A673 (cell line): ENCODE measurements around the gene TMOD1. TPM values are rescaled to one million over a fixed set of nuclear protein-coding genes. Genes with fewer than 3 reads are reported as not detected.

Experiments
- BruUV-seq: library from RNA; stranded (reverse); fragments of 400-500 nt; replicated peaks from 2 replicates; lab custom pipeline; 2021; lab: Mats Ljungman, UMichigan
- CTCF ChIA-PET: fragments of 300-600 bp; sonication (Branson Sonifier 250); formaldehyde crosslinking; loops from one replicate; lab custom pipeline; 2022; ENCODE audit warnings: antibody characterized with exemption; lab: Charles Lee
- POLR2A ChIA-PET: fragments of 300-600 bp; sonication (Branson Sonifier 250); formaldehyde crosslinking; loops from one replicate; lab custom pipeline; 2022; ENCODE audit warnings: antibody characterized with exemption; ENCODE audit not compliant: low non-redundant PET; lab: Charles Lee
- DNase-seq: peaks from one replicate; pipeline ENCODE4 v3.0.0-alpha.2; 2015; ENCODE audit warnings: low spot score
- H3K27ac ChIP-seq: fragments of 200-600 bp; sonication (generic); 2 replicates; pipeline ENCODE4 v1.5.1; 2016; ENCODE audit warnings: mixed run types, low read depth, mild to moderate bottlenecking, mixed read lengths, antibody characterized with exemption, low read length; ENCODE audit not compliant: poor library complexity, severe bottlenecking
- H3K27me3 ChIP-seq: fragments of 200-600 bp; sonication (generic); replicated peaks from 2 replicates; pipeline ENCODE4 v1.6.1; 2017; ENCODE audit warnings: mixed run types, low read depth, mild to moderate bottlenecking, mixed read lengths, antibody characterized with exemption, low read length; ENCODE audit not compliant: insufficient read depth, poor library complexity
- H3K36me3 ChIP-seq: fragments of 200-600 bp; sonication (generic); 2 replicates; pipeline ENCODE4 v1.6.1; 2016; ENCODE audit warnings: mixed run types, mild to moderate bottlenecking, mixed read lengths, antibody characterized with exemption, low read length; ENCODE audit not compliant: insufficient read depth, poor library complexity, severe bottlenecking
- H3K4me1 ChIP-seq: fragments of 200-600 bp; sonication (generic); 2 replicates; pipeline ENCODE4 v1.6.1; 2017; ENCODE audit warnings: mixed run types, mild to moderate bottlenecking, mixed read lengths, antibody characterized with exemption, low read length; ENCODE audit not compliant: insufficient read depth, poor library complexity, severe bottlenecking
- H3K4me3 ChIP-seq: fragments of 200-600 bp; sonication (generic); 2 replicates; pipeline ENCODE4 v1.5.1; 2016; ENCODE audit warnings: low read depth, mixed run types, mild to moderate bottlenecking, mixed read lengths, low read length; ENCODE audit not compliant: poor library complexity, severe bottlenecking
- H3K9me3 ChIP-seq: fragments of 200-600 bp; sonication (generic); 2 replicates; pipeline ENCODE4 v1.6.1; 2016; ENCODE audit warnings: mixed run types, low read depth, mild to moderate bottlenecking, mixed read lengths, antibody characterized with exemption, low read length; ENCODE audit not compliant: poor library complexity, severe bottlenecking
- CTCF ChIP-seq: fragments of 300-800, 200-600 bp; sonication (generic); conservative IDR thresholded peaks from 2 replicates; pipeline ENCODE4 v1.5.1; 2017; ENCODE audit warnings: low read depth, mild to moderate bottlenecking, antibody characterized with exemption, low read length, moderate library complexity, mixed read lengths
- EZH2 ChIP-seq: fragments of 200-600 bp; sonication (generic); IDR thresholded peaks from 2 replicates; pipeline ENCODE4 v1.6.1; 2017; ENCODE audit warnings: borderline replicate concordance, low read depth, mild to moderate bottlenecking, mixed read lengths, antibody characterized with exemption, low read length; ENCODE audit not compliant: poor library complexity, severe bottlenecking
- intact Hi-C: fragments of 100-400 bp; cut with micrococcal nuclease; formaldehyde crosslinking; loops from one replicate; pipeline ENCODE4 v1.10.0; 2022; ENCODE audit not compliant: unreplicated experiment
- total RNA-seq: library from RNA; stranded (reverse); gene quantifications from 2 replicates; pipeline ENCODE4 v1.2.3, GENCODE V29; 2021

TMOD1 gene
- total RNA-seq, 1 experiment from 2014 or later: 0.09 TPM

- no peak for DNase-seq
- Histone ChIP-seq H3K4me3 (no peak overlapping the region), H3K9me3 (no peaks in the 10 kb centered on the region), H3K27me3 (no peaks in the 10 kb centered on the region), H3K4me1 (no peaks in the 10 kb centered on the region), H3K27ac (no peak overlapping the region), H3K36me3 (peaks cover 28% of the 10 kb centered on the region)
- no TSS peak for BruUV-seq
- ChIA-PET POLR2A (no interaction called here), CTCF (no interaction called here)
- intact Hi-C loops: no loop called here
- TF ChIP-seq CTCF: no peak
- no peak for TF ChIP-seq EZH2
Measured at GRCh38 chr9:97623946-97624345, 122.5 kb downstream of the TMOD1 start.

- H3K9me3 ChIP-seq: no peaks in the 10 kb centered on the region
- no peak for TF ChIP-seq EZH2
- H3K4me3 ChIP-seq: no peak overlapping the region
- intact Hi-C loops: no loop called here
- H3K27ac ChIP-seq: no peak overlapping the region
- ChIA-PET POLR2A (no interaction called here), CTCF (no interaction called here)
- BruUV-seq: no TSS peak
- no peaks in the 10 kb centered on the region for H3K27me3 ChIP-seq
- H3K36me3 ChIP-seq: peaks cover 28% of the 10 kb centered on the region
- DNase-seq: no peak
- H3K4me1 ChIP-seq: no peaks in the 10 kb centered on the region
Measured at GRCh38 chr9:97625620-97626019, 124.2 kb downstream of the TMOD1 start.

- Histone ChIP-seq H3K27ac (no peak overlapping the region), H3K27me3 (no peaks in the 10 kb centered on the region), H3K4me1 (no peaks in the 10 kb centered on the region), H3K9me3 (no peaks in the 10 kb centered on the region), H3K36me3 (peaks cover 23% of the 10 kb centered on the region), H3K4me3 (no peak overlapping the region)
- intact Hi-C loops: no loop called here
- no peak for TF ChIP-seq EZH2
- TF ChIP-seq CTCF: no peak
- ChIA-PET POLR2A (no interaction called here), CTCF (no interaction called here)
- no TSS peak for BruUV-seq
- DNase-seq: no peak
Measured at GRCh38 chr9:97627624-97628023, 126.2 kb downstream of the TMOD1 start.

GRCh38 chr9:97628668-97629067 lies 127.2 kb downstream of the TMOD1 start:
- intact Hi-C loops: no loop called here
- ChIA-PET POLR2A (no interaction called here), CTCF (no interaction called here)
- Histone ChIP-seq H3K4me1 (no peaks in the 10 kb centered on the region), H3K4me3 (no peak overlapping the region), H3K27me3 (no peaks in the 10 kb centered on the region), H3K27ac (no peak overlapping the region), H3K36me3 (peaks cover 23% of the 10 kb centered on the region), H3K9me3 (no peaks in the 10 kb centered on the region)
- BruUV-seq: no TSS peak
- DNase-seq: no peak
- TF ChIP-seq CTCF: no peak
- no peak for TF ChIP-seq EZH2
